Measurements from ENCODE around the gene TEX10. TPM values are rescaled to one million over a fixed set of nuclear protein-coding genes. Genes with fewer than 3 reads are reported as not detected.
A peak's percentile ranks its signal among the peaks of the same experiment; 100 is the strongest.

The TEX10 gene
- total and polyA plus RNA-seq, 2 donors (not counting 3 experiments of a cell fraction or from before 2014, with no cell fraction given): 13.6 to 21.2 TPM

GRCh38 chr9:100352201-100352726 is 478 bp downstream of the TEX10 start:
- BruUV-seq (replicated peaks): TSS peak; percentile 60
- dilution Hi-C loops (cut with MboI; ENCODE audit: extremely low pct_ligation_motif_present, low sequenced_read_pairs) (no loop called here), intact Hi-C loops (cut with micrococcal nuclease) (loop anchor here (1.0 to 2.0 kb wide), 3 partner anchors 59 to 243 kb away; no protein-coding TSS in a partner anchor)
- no peaks in the 10 kb centered on the region for H3K9me3 ChIP-seq (replicated peaks; ENCODE audit: control insufficient read depth, insufficient read depth, low read length)
- H3K4me2 ChIP-seq (ENCODE audit: insufficient read depth, low read length): peak overlapping the region; percentile 84
- peaks cover 10% of the 10 kb centered on the region for H3K4me1 ChIP-seq (ENCODE audit: control insufficient read depth, extremely low read depth, insufficient read depth, low read length)
- CTCF ChIA-PET: interaction anchor here (0.6 to 3.5 kb wide), 15 partner anchors 9 to 250 kb away, joined by 3 to 30 read pairs (median 4); partner anchors contain the start of genes MSANTD3 and TMEFF1
- peak overlapping the region; percentile 89 for H3K9ac ChIP-seq (replicated peaks; ENCODE audit: extremely low read depth, insufficient read depth, low read length)
- peak overlapping the region; percentile 69 for H3K27ac ChIP-seq (ENCODE audit: insufficient read depth, low read depth, low read length)
- no peaks in the 10 kb centered on the region for H3K27me3 ChIP-seq (ENCODE audit: control insufficient read depth in 2 of 2, insufficient read depth in 2 of 2, low read length in 2 of 2)
- peak; percentile 35 for DNase-seq (ENCODE audit: low read depth, low spot score)
- H3K36me3 ChIP-seq (ENCODE audit: control insufficient read depth in 2 of 2, extremely low read depth in 1 of 2, insufficient read depth in 2 of 2, low read length in 2 of 2): peaks cover 0 to 3% of the 10 kb centered on the region in 2 experiments
- TF ChIP-seq GATA2 (IDR thresholded peaks at IDR 0.05; ENCODE audit: insufficient read depth, insufficient read length, low read depth, low read length) (no peak), MYC (IDR thresholded peaks at IDR 0.05; ENCODE audit: low read depth, low read length) (no peak), CTCF (IDR thresholded peaks at IDR 0.05; ENCODE audit: extremely low read depth in 1 of 2, insufficient read depth in 1 of 2, low read depth in 1 of 2, low read length in 2 of 2) (no peak), MAX (IDR thresholded peaks at IDR 0.05; ENCODE audit: insufficient read depth, insufficient read length) (no peak), POLR2AphosphoS5 (IDR thresholded peaks at IDR 0.05; ENCODE audit: insufficient read depth, low read depth, low read length) (no peak)
- peaks cover 50% of the 10 kb centered on the region for H3K79me2 ChIP-seq (ENCODE audit: control insufficient read depth, insufficient read depth, low read length)
- POLR2A ChIA-PET: interaction anchor here (0.5 to 1.5 kb wide), 3 partner anchors 74 to 329 kb away, joined by 3 read pairs; partner anchors contain the start of gene MSANTD3
- H4K20me1 ChIP-seq (replicated peaks; ENCODE audit: control insufficient read depth, extremely low read depth, insufficient read depth, low read length): peaks cover 2% of the 10 kb centered on the region
- H2AFZ ChIP-seq (ENCODE audit: low read depth, low read length): peak overlapping the region; percentile 84
- no peak for FAIRE-seq
- no peaks in the 10 kb centered on the region for H3K9me1 ChIP-seq (replicated peaks; ENCODE audit: control insufficient read depth, extremely low read depth, insufficient read depth, low read length)
- H3K4me3 ChIP-seq (replicated peaks in 1 of 3; ENCODE audit: insufficient read depth in 1 of 3, low read depth in 1 of 3, low read length in 3 of 3): peak overlapping the region; percentile 47 to 89 (median 88)
